ENCODE results near the gene SMIM8. TPM values are rescaled to one million over a fixed set of nuclear protein-coding genes. Genes with fewer than 3 reads are reported as not detected.

The SMIM8 gene
- polyA plus RNA-seq, 1 donor (not counting 4 experiments of a cell fraction or from before 2014, with no cell fraction given): 7.6 TPM

GRCh38 chr6:87384449-87384848, 62.1 kb downstream of the SMIM8 start:
- TF ChIP-seq EZH2 (IDR thresholded peaks at IDR 0.05; ENCODE audit: low read length) (no peak), CTCF (optimal IDR thresholded peaks at IDR 0.05 in 1 of 3, IDR thresholded peaks at IDR 0.05 in 1 of 3, conservative IDR thresholded peaks at IDR 0.05 in 1 of 3; ENCODE audit: extremely low read depth in 1 of 3, insufficient read depth in 2 of 3, low read length in 3 of 3) (no peak)

GRCh38 chr6:87391334-87391733, 68.9 kb downstream of the SMIM8 start:
- Histone ChIP-seq H3K4me1 (ENCODE audit: control insufficient read depth, extremely low read depth, insufficient read depth, low read length) (no peaks in the 10 kb centered on the region), H4K20me1 (ENCODE audit: control insufficient read depth, extremely low read depth, insufficient read depth, low read length) (no peaks in the 10 kb centered on the region), H3K9me1 (ENCODE audit: control insufficient read depth, extremely low read depth, insufficient read depth, low read length) (no peaks in the 10 kb centered on the region), H3K27ac (ENCODE audit: control insufficient read depth, insufficient read depth, low read length) (no peak overlapping the region), H3K4me3 (ENCODE audit: control insufficient read depth in 2 of 3, extremely low read depth in 1 of 3, insufficient read depth in 2 of 3, low read depth in 1 of 3, low read length in 3 of 3) (no peak overlapping the region), H2AFZ (ENCODE audit: control insufficient read depth, low read length) (no peak overlapping the region), H3K27me3 (ENCODE audit: control insufficient read depth, extremely low read depth, insufficient read depth, low read length) (no peaks in the 10 kb centered on the region), H3K36me3 (ENCODE audit: control insufficient read depth in 2 of 2, extremely low read depth in 1 of 2, insufficient read depth in 2 of 2, low read length in 2 of 2) (no peaks in the 10 kb centered on the region), H3K9ac (ENCODE audit: control insufficient read depth, extremely low read depth, insufficient read depth, low read length) (no peak overlapping the region), H3K79me2 (ENCODE audit: control insufficient read depth, insufficient read depth, low read length) (no peaks in the 10 kb centered on the region), H3K9me3 (ENCODE audit: control insufficient read depth, low read depth, low read length) (no peaks in the 10 kb centered on the region), H3K4me2 (ENCODE audit: control insufficient read depth, extremely low read depth, insufficient read depth, low read depth, low read length) (no peak overlapping the region)
- TF ChIP-seq EZH2 (IDR thresholded peaks at IDR 0.05; ENCODE audit: low read length) (no peak), CTCF (optimal IDR thresholded peaks at IDR 0.05 in 1 of 3, IDR thresholded peaks at IDR 0.05 in 1 of 3, conservative IDR thresholded peaks at IDR 0.05 in 1 of 3; ENCODE audit: extremely low read depth in 1 of 3, insufficient read depth in 2 of 3, low read length in 3 of 3) (peak; percentile 42 to 70 (median 44))
- dilution Hi-C loops (cut with MboI; ENCODE audit: extremely low pct_ligation_motif_present, low sequenced_read_pairs): no loop called here
- DNase-seq (ENCODE audit: low read depth, low spot score) (no peak), FAIRE-seq (no peak)

More at GRCh38 chr6:87384449-87384848, 62.1 kb downstream of the SMIM8 start:
- no peak overlapping the region for H2AFZ ChIP-seq (ENCODE audit: control insufficient read depth, low read length)
- no peaks in the 10 kb centered on the region for H3K36me3 ChIP-seq (ENCODE audit: control insufficient read depth in 2 of 2, extremely low read depth in 1 of 2, insufficient read depth in 2 of 2, low read length in 2 of 2)
- no peak overlapping the region for H3K4me2 ChIP-seq (ENCODE audit: control insufficient read depth, extremely low read depth, insufficient read depth, low read depth, low read length)
- H3K27me3 ChIP-seq (ENCODE audit: control insufficient read depth, extremely low read depth, insufficient read depth, low read length): no peaks in the 10 kb centered on the region
- no peak overlapping the region for H3K27ac ChIP-seq (ENCODE audit: control insufficient read depth, insufficient read depth, low read length)
- dilution Hi-C loops (cut with MboI; ENCODE audit: extremely low pct_ligation_motif_present, low sequenced_read_pairs): no loop called here
- no peaks in the 10 kb centered on the region for H3K9me1 ChIP-seq (ENCODE audit: control insufficient read depth, extremely low read depth, insufficient read depth, low read length)
- H3K9me3 ChIP-seq (ENCODE audit: control insufficient read depth, low read depth, low read length): no peaks in the 10 kb centered on the region
- no peaks in the 10 kb centered on the region for H4K20me1 ChIP-seq (ENCODE audit: control insufficient read depth, extremely low read depth, insufficient read depth, low read length)
- H3K9ac ChIP-seq (ENCODE audit: control insufficient read depth, extremely low read depth, insufficient read depth, low read length): no peak overlapping the region
- DNase-seq (ENCODE audit: low read depth, low spot score) (no peak), FAIRE-seq (no peak)
- no peaks in the 10 kb centered on the region for H3K79me2 ChIP-seq (ENCODE audit: control insufficient read depth, insufficient read depth, low read length)
- H3K4me3 ChIP-seq (ENCODE audit: control insufficient read depth in 2 of 3, extremely low read depth in 1 of 3, insufficient read depth in 2 of 3, low read depth in 1 of 3, low read length in 3 of 3): no peak overlapping the region
- no peaks in the 10 kb centered on the region for H3K4me1 ChIP-seq (ENCODE audit: control insufficient read depth, extremely low read depth, insufficient read depth, low read length)

Other genes starting within 250 kb of the SMIM8 start
- gene CGA, start 227.5 kb upstream of the SMIM8 start, polyA plus RNA-seq: not detected in 3 replicates
- 4.9 to 8.4 TPM (median 5.5 TPM) in 3 replicates for gene ZNF292, start 167.0 kb upstream of the SMIM8 start, polyA plus RNA-seq
- not detected in 3 replicates for gene GJB7, start 6.7 kb downstream of the SMIM8 start, polyA plus RNA-seq
- 0.19 to 0.83 TPM (median 0.53 TPM) in 3 replicates for gene C6orf163, start 22.2 kb downstream of the SMIM8 start, polyA plus RNA-seq
- gene CFAP206, start 85.4 kb downstream of the SMIM8 start, polyA plus RNA-seq: 0.18 to 0.63 TPM (median 0.44 TPM) in 3 replicates
- 7.6 to 25.1 TPM (median 24.0 TPM) in 3 replicates for gene SLC35A1, start 150.4 kb downstream of the SMIM8 start, polyA plus RNA-seq